ENCODE results near the gene SAP30BP.
"Not testable (repeated sequence)": the region's sequence is repeated elsewhere in the genome, so short reads cannot be mapped to it uniquely, and the experiment has no call there.

Gene SAP30BP

GRCh38 chr17:75634376-75634740 lies 32.8 kb upstream of the SAP30BP start:
- DNase-seq: no peak

GRCh38 chr17:75634754-75635609 lies 32.2 kb upstream of the SAP30BP start:
- DNase-seq: no peak

- DNase-seq: no peak
These were observed 31.4 kb upstream of the SAP30BP start for GRCh38 chr17:75635610-75636202.

- DNase-seq: no peak
These were observed 30.6 kb upstream of the SAP30BP start for GRCh38 chr17:75636381-75637142.

- no peak for DNase-seq
These were observed 30.0 kb upstream of the SAP30BP start for GRCh38 chr17:75637143-75637538.

GRCh38 chr17:75637551-75637950 lies 29.6 kb upstream of the SAP30BP start:
- no peak for DNase-seq

GRCh38 chr17:75638039-75638438 lies 29.1 kb upstream of the SAP30BP start:
- not testable (repeated sequence) for DNase-seq

- DNase-seq: no peak
These were observed 28.2 kb upstream of the SAP30BP start for GRCh38 chr17:75638893-75639292.

- no peak for DNase-seq
These were observed 27.8 kb upstream of the SAP30BP start for GRCh38 chr17:75639327-75639726.

- DNase-seq: no peak
These were observed 27.2 kb upstream of the SAP30BP start for GRCh38 chr17:75639771-75640555.

GRCh38 chr17:75640556-75641119 lies 26.5 kb upstream of the SAP30BP start:
- no peak for DNase-seq

- DNase-seq: no peak
These were observed 25.8 kb upstream of the SAP30BP start for GRCh38 chr17:75641343-75641742.

GRCh38 chr17:75642182-75642783 lies 24.9 kb upstream of the SAP30BP start:
- DNase-seq: no peak

GRCh38 chr17:75642784-75643642 lies 24.1 kb upstream of the SAP30BP start:
- no peak for DNase-seq

GRCh38 chr17:75643643-75644017 lies 23.5 kb upstream of the SAP30BP start:
- DNase-seq: no peak

- DNase-seq: no peak
These were observed 21.6 kb upstream of the SAP30BP start for GRCh38 chr17:75645501-75645888.

- no peak for DNase-seq
These were observed 21.1 kb upstream of the SAP30BP start for GRCh38 chr17:75645889-75646637.

GRCh38 chr17:75646638-75646992 lies 20.5 kb upstream of the SAP30BP start:
- DNase-seq: no peak

- no peak for DNase-seq
These were observed 20.1 kb upstream of the SAP30BP start for GRCh38 chr17:75647061-75647460.

- no peak for DNase-seq
These were observed 19.2 kb upstream of the SAP30BP start for GRCh38 chr17:75647921-75648320.

- DNase-seq: no peak
These were observed 17.5 kb upstream of the SAP30BP start for GRCh38 chr17:75649687-75650086.
